Gastrocnemius medialis (tissue), 4 donors: ENCODE results near the gene EVI5. TPM values are rescaled to one million over a fixed set of nuclear protein-coding genes. Genes with fewer than 3 reads are reported as not detected.

ENCODE experiments used
- ATAC-seq, 2 donors: fragments of 150-250 bp; one replicate each; pipeline ENCODE4 v1.9.1; 2016
- DNase-seq, 2 donors: peaks; one replicate each; pipeline ENCODE4 v3.0.0-alpha.2; 2019
- H3K27ac ChIP-seq, 4 donors: fragments of 200-600 bp; sonication (generic); 1 replicate in 1 of 4; 2 replicates in 3 of 4; pipeline ENCODE4 v1.5.1; 2016 to 2018; ENCODE audit warnings: mild to moderate bottlenecking in 2 of 4, moderate library complexity in 1 of 4
- H3K27me3 ChIP-seq, 3 donors: fragments of 200-600 bp; sonication (generic) in 2 of 3; 1 replicate in 1 of 3; 2 replicates in 2 of 3; pipeline versions ENCODE4 v1.5.1 to v1.6.0; 2016 to 2019; ENCODE audit warnings: mild to moderate bottlenecking in 1 of 3, moderate library complexity in 1 of 3
- H3K36me3 ChIP-seq, 2 donors: fragments of 200-600 bp; sonication (generic) in 1 of 2; one replicate each; pipeline ENCODE4 v1.5.1; 2017 to 2018
- H3K4me1 ChIP-seq, 2 donors: fragments of 200-600 bp; sonication (generic) in 1 of 2; one replicate each; pipeline ENCODE4 v1.5.1; 2016 to 2017; ENCODE audit warnings: mild to moderate bottlenecking in 2 of 2
- H3K4me3 ChIP-seq, 4 donors: fragments of 200-600 bp; sonication (generic) in 3 of 4; 1 replicate in 1 of 4; 2 replicates in 3 of 4; pipeline ENCODE4 v1.5.1; 2016 to 2019; ENCODE audit warnings: mild to moderate bottlenecking in 2 of 4
- H3K9me3 ChIP-seq, 3 donors: fragments of 200-600 bp; sonication (generic) in 2 of 3; 1 replicate in 1 of 3; 2 replicates in 2 of 3; pipeline ENCODE4 v1.5.1; 2016 to 2019
- CTCF ChIP-seq, 5 experiments: fragments of 450-650 bp in 3 of 5; fragments of 200-600 bp in 2 of 5; sonication (generic) in 2 of 5; IDR thresholded peaks in 4 of 5; conservative IDR thresholded peaks in 1 of 5; 1 replicate in 4 of 5; 2 replicates in 1 of 5; pipeline ENCODE4 v1.5.1; 2016 to 2019; ENCODE audit warnings: antibody characterized with exemption in 5 of 5, mild to moderate bottlenecking in 3 of 5, moderate library complexity in 3 of 5
- POLR2A ChIP-seq, 2 donors: fragments of 450-650 bp; IDR thresholded peaks; one replicate each; pipeline ENCODE4 v1.6.1; 2017; ENCODE audit warnings: antibody characterized with exemption in 2 of 2, mild to moderate bottlenecking in 2 of 2, moderate library complexity in 2 of 2
- in situ Hi-C, 4 donors: fragments of 200-750 bp; cut with MboI; loops; one replicate each; pipeline versions ENCODE4 v1.15.0 to v1.8.0; 2017; ENCODE audit warnings: low sequenced_read_pairs in 4 of 4
- intact Hi-C: fragments of 100-400 bp; cut with DNase I; formaldehyde crosslinking; loops from one replicate; pipeline ENCODE4 v1.15.1; 2023; ENCODE audit warnings: low total_unique reads
- total RNA-seq, 4 donors: library from RNA; depleted of rRNA; stranded (reverse); fragments of >200 nt; gene quantifications; one replicate each; pipeline versions ENCODE4 v1.1.0 to v1.2.3, GENCODE V29; 2016

EVI5 gene
- total RNA-seq, 4 donors from 2014 or later = 4.6 to 12.5 (median 8.2) TPM

DNA sequence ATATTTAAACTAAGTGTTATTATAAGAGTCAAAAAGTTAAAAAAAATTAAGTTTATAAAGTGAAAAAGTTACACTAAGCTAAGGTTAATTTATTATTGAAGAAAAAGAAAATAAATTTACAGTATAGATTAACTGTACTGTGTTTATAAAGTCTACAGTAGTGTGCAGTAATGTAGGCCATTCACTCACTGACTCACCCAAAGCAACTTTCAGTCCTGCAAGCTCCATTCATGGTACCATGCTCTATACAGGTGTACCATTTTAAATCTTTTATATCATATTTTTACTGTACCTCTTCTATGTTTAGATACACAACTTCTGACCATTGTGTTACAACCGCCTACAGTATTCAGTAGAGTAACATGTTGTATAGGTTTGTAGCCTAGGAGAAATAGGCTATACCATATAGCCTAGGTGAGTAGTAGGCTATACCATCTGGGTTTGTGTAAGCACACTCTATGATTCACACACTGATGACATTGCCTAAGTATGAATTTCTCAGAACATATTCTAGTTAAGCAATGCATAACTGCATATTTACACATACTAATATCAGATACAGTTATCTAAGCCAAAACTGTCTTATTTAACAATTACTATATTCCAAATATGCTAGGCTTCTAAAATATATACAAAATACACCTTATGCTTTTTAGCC lies 217.6 kb downstream of the EVI5 start:
- Histone ChIP-seq H3K4me3 (no peak overlapping the region), H3K4me1 (no peaks in the 10 kb centered on the region), H3K9me3 (no peaks in the 10 kb centered on the region), H3K36me3 (no peaks in the 10 kb centered on the region), H3K27ac (no peak overlapping the region), H3K27me3 (no peaks in the 10 kb centered on the region)
- DNase-seq (no peak), ATAC-seq (no peak)
- in situ Hi-C loops (no loop called here), intact Hi-C loops (no loop called here)
- TF ChIP-seq CTCF (IDR thresholded peaks at IDR 0.05 in 4 of 5, conservative IDR thresholded peaks at IDR 0.05 in 1 of 5) = no peak

- TF ChIP-seq CTCF (IDR thresholded peaks at IDR 0.05 in 4 of 5, conservative IDR thresholded peaks at IDR 0.05 in 1 of 5) = no peak
- intact Hi-C loops = no loop called here
- ATAC-seq (no peak), DNase-seq (no peak)
- no peak overlapping the region for H3K4me3 ChIP-seq
- no peaks in the 10 kb centered on the region for H3K9me3 ChIP-seq
- H3K27me3 ChIP-seq = no peaks in the 10 kb centered on the region
- in situ Hi-C loops = no loop called here
- H3K27ac ChIP-seq = no peak overlapping the region
- no peaks in the 10 kb centered on the region for H3K36me3 ChIP-seq
- peaks cover under 1 to 5% of the 10 kb centered on the region in 2 donors for H3K4me1 ChIP-seq
Observed at GRCh38 chr1:92563457-92564216, 221.3 kb downstream of the EVI5 start.

DNA sequence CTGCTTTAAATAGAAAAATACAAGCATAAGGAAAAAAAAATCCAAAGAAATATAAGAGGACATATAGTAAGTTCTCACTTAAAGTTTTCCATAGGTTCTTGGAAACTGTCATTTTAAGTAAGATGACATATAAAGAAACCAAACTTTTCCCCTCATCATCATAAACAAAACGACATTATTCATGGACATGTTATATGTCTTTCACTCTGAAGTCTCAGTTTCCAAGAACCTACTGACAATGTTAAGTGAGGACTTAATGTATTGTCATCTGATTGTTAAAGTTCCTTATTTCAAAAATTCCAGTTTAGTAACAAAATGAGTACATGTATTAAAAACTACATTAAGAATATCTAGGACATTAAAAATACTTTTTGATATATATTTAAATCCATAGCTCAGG lies 228.6 kb downstream of the EVI5 start:
- Histone ChIP-seq H3K4me3 (no peak overlapping the region), H3K36me3 (no peaks in the 10 kb centered on the region), H3K4me1 (peaks cover 5 to 7% of the 10 kb centered on the region in 2 donors), H3K27ac (no peak overlapping the region), H3K9me3 (no peaks in the 10 kb centered on the region), H3K27me3 (no peaks in the 10 kb centered on the region)
- ATAC-seq (no peak), DNase-seq (no peak)
- TF ChIP-seq POLR2A (IDR thresholded peaks at IDR 0.05) (no peak), CTCF (IDR thresholded peaks at IDR 0.05 in 4 of 5, conservative IDR thresholded peaks at IDR 0.05 in 1 of 5) (no peak)
- intact Hi-C loops (no loop called here), in situ Hi-C loops (no loop called here)

- Histone ChIP-seq H3K27ac (no peak overlapping the region), H3K4me3 (no peak overlapping the region), H3K9me3 (no peaks in the 10 kb centered on the region), H3K27me3 (no peaks in the 10 kb centered on the region), H3K4me1 (peaks cover 4 to 7% of the 10 kb centered on the region in 2 donors), H3K36me3 (no peaks in the 10 kb centered on the region)
- no peak for TF ChIP-seq CTCF (IDR thresholded peaks at IDR 0.05 in 4 of 5, conservative IDR thresholded peaks at IDR 0.05 in 1 of 5)
- no peak for TF ChIP-seq POLR2A (IDR thresholded peaks at IDR 0.05)
- DNase-seq (no peak), ATAC-seq (no peak)
- in situ Hi-C loops = no loop called here
- intact Hi-C loops = no loop called here
Observed at GRCh38 chr1:92554216-92554615, 230.7 kb downstream of the EVI5 start.
